GM12878 (cell line): ENCODE data around the gene PRDM2. TPM values are rescaled to one million over a fixed set of nuclear protein-coding genes. Genes with fewer than 3 reads are reported as not detected.

Source experiments
- ATF2 ChIP-seq: IDR thresholded peaks from 2 replicates; pipeline ENCODE4 v1.6.1; 2012; ENCODE audit warnings: low read length, inconsistent platforms
- BACH1 ChIP-seq: fragments of 450-650 bp; IDR thresholded peaks from 2 replicates; pipeline ENCODE4 v1.6.1; 2017; ENCODE audit warnings: mild to moderate bottlenecking, borderline replicate concordance
- BMI1 ChIP-seq: fragments of 450-650 bp; IDR thresholded peaks from 2 replicates; pipeline ENCODE4 v1.6.1; 2016; ENCODE audit warnings: mild to moderate bottlenecking, moderate library complexity, borderline replicate concordance
- E4F1 ChIP-seq: fragments of 450-650 bp; IDR thresholded peaks from 2 replicates; pipeline ENCODE4 v1.6.1; 2018; ENCODE audit warnings: borderline replicate concordance, mild to moderate bottlenecking; ENCODE audit not compliant: partially characterized antibody
- IRF4 ChIP-seq: IDR thresholded peaks from 2 replicates; pipeline ENCODE4 v1.6.1; 2011; ENCODE audit warnings: low read depth, low read length
- JUNB ChIP-seq: IDR thresholded peaks from 2 replicates; pipeline ENCODE4 v1.6.1; 2016; ENCODE audit warnings: antibody characterized with exemption, mild to moderate bottlenecking
- KDM1A ChIP-seq: fragments of 200-600 bp; sonication (generic); IDR thresholded peaks from 2 replicates; pipeline ENCODE4 v1.6.1; 2016; ENCODE audit warnings: borderline replicate concordance
- MTA3 ChIP-seq: IDR thresholded peaks from 2 replicates; pipeline ENCODE4 v1.6.1; 2012; ENCODE audit warnings: low read length, inconsistent platforms, borderline replicate concordance
- MYC ChIP-seq: IDR thresholded peaks from 2 replicates; pipeline ENCODE4 v1.6.1; 2011; ENCODE audit warnings: mild to moderate bottlenecking, low read length, moderate library complexity, inconsistent platforms; ENCODE audit not compliant: insufficient read depth, insufficient replicate concordance, insufficient read length, severe bottlenecking
- NBN ChIP-seq: fragments of 450-650 bp; IDR thresholded peaks from 2 replicates; pipeline ENCODE4 v1.6.1; 2016
- NFIC ChIP-seq: IDR thresholded peaks from 2 replicates; pipeline ENCODE4 v1.6.1; 2012; ENCODE audit warnings: low read depth, mild to moderate bottlenecking, inconsistent platforms, low read length, moderate library complexity
- NRF1 ChIP-seq: conservative IDR thresholded peaks from 2 replicates; pipeline ENCODE4 v1.6.1; 2011; ENCODE audit warnings: mild to moderate bottlenecking, low read depth, low read length, improper control_type of control experiment
- PBX3 ChIP-seq: IDR thresholded peaks from 2 replicates; pipeline ENCODE4 v1.6.1; 2011; ENCODE audit warnings: mild to moderate bottlenecking, low read depth, low read length, moderate library complexity; ENCODE audit not compliant: insufficient replicate concordance
- POLR2A ChIP-seq: IDR thresholded peaks from 2 replicates; pipeline ENCODE4 v1.6.1; 2011; ENCODE audit warnings: low read depth, mild to moderate bottlenecking, low read length
- POU2F2 ChIP-seq: IDR thresholded peaks from 3 replicates; pipeline ENCODE4 v1.6.1; 2011; ENCODE audit warnings: low read depth, mild to moderate bottlenecking, low read length, borderline replicate concordance
- RAD51 ChIP-seq: fragments of 450-650 bp; IDR thresholded peaks from 2 replicates; pipeline ENCODE4 v1.6.1; 2016; ENCODE audit warnings: moderate library complexity, mild to moderate bottlenecking, inconsistent platforms
- RELB ChIP-seq: fragments of 450-650 bp; IDR thresholded peaks from 2 replicates; pipeline ENCODE4 v1.6.1; 2017; ENCODE audit warnings: low read depth, mild to moderate bottlenecking, moderate library complexity
- SMARCA5 ChIP-seq: fragments of 450-650 bp; IDR thresholded peaks from 2 replicates; pipeline ENCODE4 v1.6.1; 2017; ENCODE audit warnings: mild to moderate bottlenecking
- SRF ChIP-seq, 2 experiments: IDR thresholded peaks; 2 replicates each; pipeline ENCODE4 v1.6.1; 2011; ENCODE audit warnings: low read depth in 2 of 2, low read length in 2 of 2, mild to moderate bottlenecking in 1 of 2, moderate library complexity in 1 of 2
- TCF12 ChIP-seq: IDR thresholded peaks from 2 replicates; pipeline ENCODE4 v1.6.1; 2011; ENCODE audit warnings: low read depth, mild to moderate bottlenecking, low read length
- USF1 ChIP-seq: IDR thresholded peaks from 2 replicates; pipeline ENCODE4 v1.6.1; 2011; ENCODE audit warnings: borderline replicate concordance, low read depth, mild to moderate bottlenecking, moderate library complexity, mixed read lengths, low read length; ENCODE audit not compliant: insufficient read depth; ENCODE audit errors: extremely low read length
- YBX1 ChIP-seq: fragments of 450-650 bp; IDR thresholded peaks from 2 replicates; pipeline ENCODE4 v1.6.1; 2016; ENCODE audit warnings: antibody characterized with exemption
- ZSCAN29 ChIP-seq: fragments of 450-650 bp; IDR thresholded peaks from 2 replicates; pipeline ENCODE4 v1.6.1; 2017; ENCODE audit warnings: mild to moderate bottlenecking, moderate library complexity
- polyA plus RNA-seq, 11 experiments: library from polyadenylated mRNA; depleted of rRNA in 4 of 11; unstranded in 6 of 11; stranded (reverse) in 5 of 11; fragments of >200 nt; fragmentation: Nextera tagmentation in 4 of 11; fragmentation: Illumina TruSeq in 1 of 11; extraction: Ambion mirVana in 4 of 11; extraction: Trizol in 1 of 11; gene quantifications; 1 replicate in 1 of 11; 2 replicates in 10 of 11; pipeline versions ENCODE4 v1.2.1 to v1.2.3, GENCODE V29; 2011 to 2016; ENCODE audit warnings: inconsistent platforms in 2 of 11, missing spikeins in 2 of 11, low read depth in 1 of 11
- total RNA-seq, 4 experiments: library from RNA; depleted of rRNA in 3 of 4; stranded (reverse); fragments of >200 nt in 3 of 4; fragmentation: Illumina TruSeq in 1 of 4; extraction: Trizol in 1 of 4; gene quantifications; 2 replicates each; pipeline versions ENCODE4 v1.2.1 to v1.2.3, GENCODE V29; 2013 to 2021

The PRDM2 gene
- total and polyA plus RNA-seq, 10 of the 15 experiments (the other 5 are each of a cell fraction or from before 2014, with no cell fraction given) = 8.4 to 45.1 (median 23.5) TPM

GRCh38 chr1:13730751-13731482 is 30.9 kb downstream of the PRDM2 start (continued):
- TF ChIP-seq MTA3 (peak; percentile 81; the same call in 1 of the 2 replicates), KDM1A (no peak), POU2F2 (peak; percentile 91), NBN (peak; percentile 78; the same call in 1 of the 2 replicates), NFIC (peak; percentile 89), ATF2 (peak; percentile 94), BACH1 (no peak; the same call in 1 of the 2 replicates), SRF (IDR thresholded peaks at IDR 0.05; ENCODE audit: low read depth in 2 of 2, low read length in 2 of 2) (peak; percentile 79 to 87; a peak in 3 of 4 replicates), RAD51 (peak; percentile 73), USF1 (peak; percentile 57), SMARCA5 (peak; percentile 68; the same call in 1 of the 2 replicates), PBX3 (peak; percentile 4), RELB (peak; percentile 80; the same call in 1 of the 2 replicates), MYC (peak; percentile 51), ZSCAN29 (no peak), JUNB (peak; percentile 73), POLR2A (peak; percentile 81), YBX1 (no peak), NRF1 (no peak), BMI1 (no peak), IRF4 (peak; percentile 82), TCF12 (peak; percentile 89), E4F1 (no peak)
